Sigmoid colon (tissue), 7 donors: Measurements from ENCODE around the gene KRTAP5-10. TPM values are rescaled to one million over a fixed set of nuclear protein-coding genes. Genes with fewer than 3 reads are reported as not detected.
"Not testable (repeated sequence)": the region's sequence is repeated elsewhere in the genome, so short reads cannot be mapped to it uniquely, and the experiment has no call there.

Source experiments
- DNase-seq: peaks from one replicate; pipeline ENCODE4 v3.0.0-alpha.2; 2019
- H3K27ac ChIP-seq, 4 donors: fragments of 200-600 bp; sonication (generic); one replicate each; pipeline ENCODE4 v1.5.1; 2016 to 2019; ENCODE audit warnings: mild to moderate bottlenecking in 1 of 4
- H3K27me3 ChIP-seq, 3 donors: fragments of 200-600 bp; sonication (generic); one replicate each; pipeline ENCODE4 v1.5.1; 2019; ENCODE audit warnings: mild to moderate bottlenecking in 1 of 3
- H3K36me3 ChIP-seq, 4 donors: fragments of 200-600 bp; sonication (generic); one replicate each; pipeline ENCODE4 v1.5.1; 2016 to 2019
- H3K4me1 ChIP-seq, 4 donors: fragments of 200-600 bp; sonication (generic); one replicate each; pipeline ENCODE4 v1.5.1; 2017 to 2019
- H3K4me3 ChIP-seq, 4 donors: fragments of 200-600 bp; sonication (generic); one replicate each; pipeline ENCODE4 v1.5.1; 2017 to 2019; ENCODE audit warnings: mild to moderate bottlenecking in 2 of 4, moderate library complexity in 1 of 4
- H3K9me3 ChIP-seq, 4 donors: fragments of 200-600 bp in 3 of 4; sonication (generic) in 3 of 4; one replicate each; pipeline versions ENCODE4 v1.5.1 to v1.6.1; 2013 to 2019
- CTCF ChIP-seq, 4 experiments: fragments of 450-650 bp in 3 of 4; fragments of 200-600 bp in 1 of 4; IDR thresholded peaks; one replicate each; pipeline ENCODE4 v1.5.1; 2016 to 2019; ENCODE audit warnings: antibody characterized with exemption in 4 of 4, mild to moderate bottlenecking in 3 of 4, moderate library complexity in 2 of 4
- EP300 ChIP-seq, 4 donors: sonication (generic); formaldehyde crosslinking; IDR thresholded peaks; one replicate each; pipeline ENCODE4 v1.6.1; 2017; ENCODE audit warnings: antibody characterized with exemption in 4 of 4
- POLR2A ChIP-seq, 2 donors: fragments of 450-650 bp; IDR thresholded peaks; one replicate each; pipeline ENCODE4 v1.6.1; 2016; ENCODE audit warnings: antibody characterized with exemption in 2 of 2, mild to moderate bottlenecking in 2 of 2, moderate library complexity in 2 of 2
- POLR2AphosphoS5 ChIP-seq, 4 donors: sonication (generic); formaldehyde crosslinking; IDR thresholded peaks; one replicate each; pipeline ENCODE4 v1.6.1; 2017; ENCODE audit warnings: antibody characterized with exemption in 4 of 4
- WGBS, 2 donors: extraction: QIAGEN DNeasy Blood & Tissue Kit; methylation state at CpG; one replicate each; pipeline ENCODE4 v1.1.7; 2013; 5-methylcytosine and 5-hydroxymethylcytosine counted together
- intact Hi-C: fragments of 100-400 bp; cut with DNase I; formaldehyde crosslinking; loops from one replicate; pipeline ENCODE4 v1.15.1; 2023
- polyA plus RNA-seq, 3 donors: library from polyadenylated mRNA; stranded (reverse); fragments of 200-250 nt; gene quantifications; one replicate each; pipeline ENCODE4 v1.2.3, GENCODE V29; 2013
- total RNA-seq, 4 donors: library from RNA; depleted of rRNA; stranded (reverse); fragments of >200 nt; gene quantifications; one replicate each; pipeline ENCODE4 v1.1.0, GENCODE V29; 2016
- donor health status: healthy with polysubstance abuse.
- donor health status: Bipolar disorder and iron deficiency.
- donor health status: healthy.

Gene KRTAP5-10
- total and polyA plus RNA-seq, 7 donors, result 0.17 TPM; not detected in 6

- Histone ChIP-seq H3K36me3 (no peaks in the 10 kb centered on the region), H3K27me3 (no peaks in the 10 kb centered on the region), H3K9me3 (no peaks in the 10 kb centered on the region), H3K4me1 (no peaks in the 10 kb centered on the region), H3K27ac (no peak overlapping the region), H3K4me3 (no peak overlapping the region)
- TF ChIP-seq POLR2AphosphoS5 (IDR thresholded peaks at IDR 0.05) (no peak), POLR2A (IDR thresholded peaks at IDR 0.05) (no peak), EP300 (IDR thresholded peaks at IDR 0.05) (no peak), CTCF (IDR thresholded peaks at IDR 0.05) (no peak)
- DNase-seq, result no peak
- WGBS, 2 donors, result 85 to 89% methylated on average over 2 of the region's 2 CpGs
- intact Hi-C loops, result no loop called here
Observed at GRCh38 chr11:71525938-71526495, 39.3 kb upstream of the KRTAP5-10 start.

- intact Hi-C loops, H3K4me1 ChIP-seq, H3K4me3 ChIP-seq, H3K9me3 ChIP-seq, H3K27ac ChIP-seq, DNase-seq, H3K27me3 ChIP-seq, H3K36me3 ChIP-seq: not testable (repeated sequence)
- 17 to 43% methylated on average over 10 of the region's 10 CpGs for WGBS, 2 donors
Observed at GRCh38 chr11:71526796-71527575, 38.4 kb upstream of the KRTAP5-10 start, which contains the start of gene KRTAP5-7. Gene KRTAP5-7, plus strand, starts transcription at chr11:71527267. Its CDS starts 34 bp downstream, at chr11:71527301.

DNA sequence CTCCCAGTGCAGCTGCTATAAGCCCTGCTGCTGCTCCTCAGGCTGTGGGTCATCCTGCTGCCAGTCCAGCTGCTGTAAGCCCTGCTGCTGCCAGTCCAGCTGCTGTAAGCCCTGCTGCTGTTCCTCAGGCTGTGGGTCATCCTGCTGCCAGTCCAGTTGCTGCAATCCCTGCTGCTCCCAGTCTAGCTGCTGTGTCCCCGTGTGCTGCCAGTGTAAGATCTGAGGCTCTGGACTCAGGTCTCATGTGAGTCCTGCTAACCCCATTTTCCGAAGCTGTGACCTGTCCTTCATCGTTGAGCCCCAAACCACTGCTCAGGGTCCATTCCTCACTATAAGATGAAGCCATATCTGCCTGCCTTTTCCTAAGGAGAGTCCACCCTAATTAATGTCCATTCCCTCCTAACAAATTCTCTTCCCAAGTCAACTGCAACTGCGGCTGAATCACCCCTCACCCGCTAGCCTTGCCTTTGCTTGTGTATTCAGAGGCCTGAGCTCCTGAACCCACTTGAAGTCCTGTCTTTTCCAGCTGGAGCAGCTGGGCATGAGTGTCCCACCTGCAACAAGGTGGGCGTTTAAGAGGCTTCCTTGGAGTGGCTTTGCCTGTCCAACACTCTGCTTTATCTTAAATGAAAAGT lies 37.7 kb upstream of the KRTAP5-10 start:
- Histone ChIP-seq H3K4me1 (no peaks in the 10 kb centered on the region), H3K27me3 (no peaks in the 10 kb centered on the region), H3K27ac (no peak overlapping the region), H3K36me3 (no peaks in the 10 kb centered on the region), H3K4me3 (no peak overlapping the region), H3K9me3 (no peaks in the 10 kb centered on the region)
- no peak for TF ChIP-seq POLR2A (IDR thresholded peaks at IDR 0.05)
- intact Hi-C loops, result no loop called here
- 87 to 91% methylated on average over 6 of the region's 6 CpGs for WGBS, 2 donors
- DNase-seq, result no peak

- H3K27me3 ChIP-seq, result no peaks in the 10 kb centered on the region
- H3K4me3 ChIP-seq, result no peak overlapping the region
- WGBS, 2 donors, result 83 to 90% methylated on average over 11 of the region's 11 CpGs
- no peaks in the 10 kb centered on the region for H3K9me3 ChIP-seq
- TF ChIP-seq POLR2A (IDR thresholded peaks at IDR 0.05) (no peak), POLR2AphosphoS5 (IDR thresholded peaks at IDR 0.05) (no peak), CTCF (IDR thresholded peaks at IDR 0.05) (no peak), EP300 (IDR thresholded peaks at IDR 0.05) (no peak)
- no peaks in the 10 kb centered on the region for H3K4me1 ChIP-seq
- H3K36me3 ChIP-seq, result no peaks in the 10 kb centered on the region
- H3K27ac ChIP-seq, result no peak overlapping the region
- intact Hi-C loops, result no loop called here
- DNase-seq, result no peak
Observed at GRCh38 chr11:71530602-71531001, 34.8 kb upstream of the KRTAP5-10 start.

DNA sequence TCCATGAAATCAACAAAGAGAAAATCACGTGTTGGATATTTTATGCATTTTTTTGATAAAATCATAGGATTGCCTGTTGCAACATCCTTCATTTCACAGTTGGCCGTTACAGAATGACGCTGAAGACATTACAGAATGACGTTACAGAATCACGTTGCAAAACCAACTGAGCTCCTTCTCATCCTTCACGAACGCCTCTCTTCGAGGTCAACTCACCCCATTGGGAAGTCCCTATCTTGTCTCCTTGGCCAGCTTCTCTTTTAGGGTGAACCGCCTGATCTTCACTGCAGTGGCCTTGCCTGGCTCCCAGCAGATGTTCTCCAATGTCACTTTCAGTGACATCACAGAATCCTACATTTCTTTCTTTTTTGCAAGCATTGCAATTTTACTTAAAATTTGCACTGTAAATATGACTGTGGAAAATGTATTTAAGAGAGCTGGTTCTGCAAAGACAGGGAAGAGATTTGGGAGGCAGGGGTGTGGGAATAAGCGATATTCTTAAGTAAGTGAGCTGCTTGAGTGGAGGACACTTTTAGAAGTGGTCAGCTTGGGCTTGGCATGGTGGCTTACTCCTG lies 33.2 kb upstream of the KRTAP5-10 start:
- no peak overlapping the region for H3K27ac ChIP-seq
- no peaks in the 10 kb centered on the region for H3K4me1 ChIP-seq
- H3K9me3 ChIP-seq, result no peaks in the 10 kb centered on the region
- no peaks in the 10 kb centered on the region for H3K27me3 ChIP-seq
- no peaks in the 10 kb centered on the region for H3K36me3 ChIP-seq
- intact Hi-C loops, result no loop called here
- no peak overlapping the region for H3K4me3 ChIP-seq
- DNase-seq, result no peak
- TF ChIP-seq POLR2AphosphoS5 (IDR thresholded peaks at IDR 0.05) (no peak), EP300 (IDR thresholded peaks at IDR 0.05) (no peak), POLR2A (IDR thresholded peaks at IDR 0.05) (no peak), CTCF (IDR thresholded peaks at IDR 0.05) (no peak)
- 79 to 84% methylated on average over 10 of the region's 10 CpGs for WGBS, 2 donors

- H3K36me3 ChIP-seq, H3K27me3 ChIP-seq, intact Hi-C loops, H3K27ac ChIP-seq, H3K4me3 ChIP-seq, DNase-seq, H3K9me3 ChIP-seq, H3K4me1 ChIP-seq: not testable (repeated sequence)
- WGBS, 2 donors, result 47 to 70% methylated on average over 17 of the region's 17 CpGs
Observed at GRCh38 chr11:71534711-71535608, 30.4 kb upstream of the KRTAP5-10 start.
